ENCODE results near the gene NDUFB10.
"Not testable (repeated sequence)": the region's sequence is repeated elsewhere in the genome, so short reads cannot be mapped to it uniquely, and the experiment has no call there.

Gene NDUFB10

DNA sequence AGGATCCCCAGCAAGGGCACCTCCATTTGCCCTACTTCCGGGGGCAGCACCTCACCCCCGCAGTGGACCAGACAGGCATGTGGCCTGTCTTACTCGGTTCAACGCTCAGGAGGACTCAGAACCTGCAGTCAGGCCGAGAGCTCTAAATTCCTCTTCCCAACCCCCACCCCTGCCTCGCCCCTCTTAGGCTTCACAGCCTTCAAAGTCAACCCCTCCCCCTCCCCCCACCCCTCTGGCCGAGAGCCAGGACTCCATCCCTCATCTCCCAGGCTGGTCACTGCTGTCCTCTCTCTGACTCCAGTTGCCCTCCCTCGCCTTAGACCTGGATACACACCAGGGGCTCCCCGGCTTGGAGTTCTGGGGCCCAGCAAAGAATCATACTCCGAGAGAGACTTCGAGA is 33.1 kb upstream of the NDUFB10 start:
- DNase-seq: no peak

GRCh38 chr16:1929105-1929504 is 30.2 kb upstream of the NDUFB10 start:
- DNase-seq: no peak

GRCh38 chr16:1929578-1930337 is 29.6 kb upstream of the NDUFB10 start:
- DNase-seq: peak; percentile 88 to 96 (median 93)

GRCh38 chr16:1930338-1930720 is 29.0 kb upstream of the NDUFB10 start:
- DNase-seq: no peak

DNA sequence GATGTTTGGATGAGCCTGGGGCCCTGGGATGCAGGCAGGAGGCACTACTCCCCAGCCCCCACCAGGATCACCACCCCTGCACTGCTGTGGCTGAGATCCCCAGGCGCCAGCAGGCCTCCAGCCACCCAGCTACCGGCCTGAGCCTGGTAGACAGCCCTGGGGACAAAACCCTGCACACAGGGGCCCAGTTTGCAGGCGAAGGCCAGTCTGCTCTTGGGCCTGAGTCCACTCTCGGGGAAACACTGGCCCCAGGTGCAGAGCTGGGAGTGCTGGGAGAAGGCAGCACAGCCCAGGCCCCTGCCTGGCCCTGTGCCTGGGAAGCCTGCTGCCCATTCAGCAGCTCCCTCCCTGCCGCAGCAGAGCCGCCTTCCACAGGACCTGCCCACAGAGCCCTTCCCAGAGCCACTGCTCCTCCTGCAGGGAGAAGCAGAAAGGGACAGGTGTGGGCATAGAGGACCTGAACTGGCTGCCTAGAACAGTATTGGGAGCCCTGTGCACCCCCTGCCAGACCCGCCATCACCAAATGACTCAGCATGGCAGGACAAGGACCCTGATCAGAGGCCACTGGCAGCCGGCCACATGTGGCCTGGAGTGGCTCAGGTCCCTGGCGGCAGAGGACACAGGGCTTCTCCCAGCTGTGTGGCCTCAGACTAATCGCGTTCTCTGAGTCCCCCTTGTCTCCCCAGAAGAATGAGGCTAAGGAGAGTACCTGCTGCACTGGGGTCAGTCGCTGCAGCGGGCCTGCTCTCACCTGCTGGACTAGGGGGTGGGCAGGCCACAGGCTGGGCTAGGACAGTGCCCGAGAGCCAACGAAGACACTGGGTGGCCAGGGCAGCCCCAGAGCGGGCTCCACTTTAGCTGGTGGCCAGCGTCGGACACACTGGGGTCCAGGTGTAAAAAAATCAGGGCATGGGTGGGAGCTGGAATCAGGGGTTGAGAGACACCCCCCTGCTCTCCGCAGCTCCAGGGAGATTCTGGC is 27.0 kb upstream of the NDUFB10 start:
- DNase-seq: no peak

GRCh38 chr16:1933097-1933661 is 26.2 kb upstream of the NDUFB10 start:
- no peak for DNase-seq

DNA sequence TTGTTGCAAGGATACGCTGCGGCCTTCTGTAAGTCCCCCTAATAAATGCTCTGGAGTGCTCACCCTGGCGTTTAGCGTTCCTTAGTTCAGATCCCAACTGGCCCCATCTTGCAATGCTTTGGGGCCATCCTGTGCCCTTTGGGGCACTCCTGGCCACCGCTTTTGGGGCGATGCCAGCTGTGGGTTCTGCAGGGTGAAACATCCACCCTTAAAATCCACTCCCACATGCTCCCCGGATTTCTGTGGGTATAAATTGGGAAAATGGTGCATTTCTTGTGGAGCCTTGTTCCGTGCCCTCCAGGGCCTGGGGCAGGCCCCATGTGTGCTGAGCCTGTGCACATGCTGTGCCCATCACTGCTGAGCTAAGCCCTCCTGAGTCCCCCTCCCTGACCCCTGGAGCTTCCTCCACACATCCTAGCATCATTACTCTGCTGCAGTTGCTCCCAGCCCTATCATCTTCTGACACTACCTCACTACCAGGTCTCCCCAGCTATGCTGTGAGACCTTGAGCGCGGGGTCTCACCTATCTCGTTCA is 22.3 kb upstream of the NDUFB10 start:
- DNase-seq: no peak

DNA sequence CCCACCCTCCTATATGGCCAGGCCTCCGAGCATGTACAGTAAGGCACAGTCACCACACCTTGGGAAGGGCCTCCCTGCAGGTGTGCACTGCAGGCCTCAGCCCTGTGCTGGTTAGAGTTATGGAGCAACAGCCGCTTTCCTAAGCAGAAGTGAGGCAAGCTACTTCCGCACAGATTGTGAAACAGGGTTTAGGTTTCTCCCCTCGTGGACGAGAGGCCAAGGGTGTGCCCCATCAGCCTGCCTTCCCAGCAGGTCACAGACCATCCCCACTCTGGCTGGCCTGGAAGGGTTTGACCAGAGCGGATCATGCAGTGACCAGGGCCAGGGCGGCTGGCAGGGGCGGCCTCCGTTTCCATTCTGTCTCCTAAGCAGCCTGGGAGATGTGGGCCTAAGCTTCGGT is 21.0 kb upstream of the NDUFB10 start:
- DNase-seq: no peak

DNA sequence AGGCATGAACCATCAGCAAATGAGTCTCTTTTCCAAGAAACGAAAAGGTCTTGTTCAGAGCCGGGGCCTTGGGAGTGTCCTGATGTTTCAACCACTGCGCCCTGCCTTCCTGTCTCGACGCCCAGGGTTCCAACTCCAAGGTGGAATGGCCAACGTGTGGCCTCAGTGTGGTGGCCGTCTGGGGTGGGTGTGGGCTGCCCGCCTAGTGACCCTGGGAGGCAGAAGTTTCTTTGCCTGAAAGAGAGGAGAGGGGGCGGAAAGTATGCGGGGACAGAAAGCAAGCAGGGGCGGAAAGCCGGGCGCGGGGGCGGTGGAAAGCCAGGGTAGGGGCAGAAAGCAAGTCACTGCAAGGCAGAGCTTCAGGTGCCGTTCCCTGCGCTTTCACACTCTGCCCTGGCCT is 20.4 kb upstream of the NDUFB10 start:
- DNase-seq: no peak

DNA sequence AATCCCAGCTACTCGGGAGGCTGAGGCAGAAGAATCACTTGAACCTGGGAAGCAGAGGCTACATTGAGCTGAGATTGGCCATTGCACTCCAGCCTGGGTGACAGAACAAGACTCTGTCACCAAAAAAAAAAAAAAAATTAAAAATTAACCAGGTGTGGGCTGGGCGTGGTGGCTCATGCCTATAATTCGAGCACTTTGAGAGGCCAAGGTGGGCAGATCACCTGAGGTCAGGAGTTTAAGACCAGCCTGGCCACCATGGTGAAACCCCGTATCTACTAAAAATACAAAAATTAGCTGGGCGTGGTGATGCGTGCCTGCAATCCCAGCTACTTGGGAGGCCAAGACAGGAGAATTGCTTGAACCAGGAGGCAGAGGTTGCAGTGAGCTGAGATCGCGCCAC is 19.5 kb upstream of the NDUFB10 start:
- DNase-seq: not testable (repeated sequence)

GRCh38 chr16:1940273-1941161 is 18.8 kb upstream of the NDUFB10 start:
- DNase-seq: no peak

GRCh38 chr16:1941162-1942046 is 17.9 kb upstream of the NDUFB10 start:
- no peak for DNase-seq

DNA sequence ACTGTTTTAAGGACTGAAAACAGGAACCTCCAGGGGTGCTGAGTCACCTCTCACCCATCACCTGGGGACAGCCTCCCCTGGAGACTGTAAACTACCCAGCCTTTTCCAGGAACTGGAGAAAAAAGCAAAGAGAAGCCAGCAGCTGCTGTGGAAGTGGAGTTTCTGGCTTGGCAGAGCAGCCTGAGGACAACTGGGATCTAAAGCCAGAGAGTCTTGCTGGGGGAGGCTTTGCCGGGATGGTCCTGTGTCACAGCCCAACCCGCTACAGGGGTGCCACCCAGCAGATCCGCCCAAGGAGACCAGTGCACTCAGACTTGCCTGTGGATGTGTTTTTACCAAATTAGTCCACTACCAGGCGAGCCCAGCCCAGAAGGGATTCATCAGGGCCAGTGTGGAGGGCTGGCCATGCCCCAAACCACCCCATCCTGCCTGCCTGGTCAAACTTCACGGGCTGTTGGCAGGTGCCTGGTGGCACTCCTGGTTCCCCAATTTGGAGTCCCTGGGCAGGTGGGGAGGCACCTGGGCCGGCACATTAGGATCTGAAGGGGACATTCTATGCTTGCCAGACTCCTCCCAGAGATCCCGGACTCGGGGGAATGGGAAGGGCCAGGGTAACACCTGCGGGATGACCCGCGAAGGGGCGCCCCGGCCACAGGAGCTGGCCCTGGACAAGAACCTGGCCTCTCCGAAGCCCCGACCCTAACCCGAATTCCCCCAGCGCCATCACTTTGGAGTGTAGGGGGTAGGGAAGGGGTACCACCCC is 17.1 kb upstream of the NDUFB10 start:
- DNase-seq: no peak

DNA sequence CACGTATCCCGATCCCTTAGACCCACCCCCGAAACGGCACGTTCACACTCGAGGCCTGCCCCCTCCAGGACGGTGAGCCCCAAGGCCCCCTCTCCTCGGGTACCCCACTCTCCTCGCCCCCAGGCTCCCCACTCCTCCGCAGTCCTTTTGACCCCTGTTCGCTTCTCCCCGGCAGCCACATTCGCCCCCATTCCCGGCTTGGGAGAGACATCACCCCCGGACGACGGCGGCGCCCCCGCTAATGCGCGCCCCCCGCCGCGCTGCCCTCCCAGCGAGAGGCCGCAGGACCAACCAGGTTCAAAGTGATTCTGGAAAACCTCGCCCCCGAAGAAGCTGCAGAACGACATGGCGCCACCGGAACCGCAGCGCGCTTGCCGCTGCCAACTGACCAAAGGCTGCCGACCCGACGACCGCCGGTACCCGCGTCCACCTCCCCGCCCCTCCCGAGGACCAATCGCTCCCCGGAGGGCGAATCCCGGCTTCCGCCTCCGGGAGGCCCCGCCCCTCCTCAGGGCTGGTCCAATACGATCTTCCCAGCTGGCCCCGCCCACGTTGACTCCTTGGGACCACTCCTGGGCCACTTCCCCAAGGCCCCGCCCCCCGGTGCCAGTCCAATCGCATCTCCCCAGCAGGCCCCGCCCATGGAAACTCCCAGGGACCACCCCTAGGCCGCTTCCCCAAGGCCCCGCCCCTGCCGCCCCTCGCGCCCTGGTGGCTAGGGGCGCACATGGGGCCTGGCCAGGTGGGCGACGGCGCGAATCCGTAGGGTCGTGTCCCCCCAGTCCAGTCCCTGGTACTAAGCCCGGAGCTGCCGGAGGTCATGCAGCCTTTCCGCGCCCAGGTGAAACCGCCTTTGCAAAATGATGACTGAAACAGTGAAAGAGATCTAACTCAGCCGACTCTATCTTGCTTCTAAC is 16.3 kb upstream of the NDUFB10 start, which contains the start of gene MSRB1:
Gene MSRB1, minus strand, starts transcription at position 390 of the 917 bp plus-strand sequence. Its CDS starts 43 bp downstream, at position 347.
- peak; percentile 94 to 99 (median 96) for DNase-seq

DNA sequence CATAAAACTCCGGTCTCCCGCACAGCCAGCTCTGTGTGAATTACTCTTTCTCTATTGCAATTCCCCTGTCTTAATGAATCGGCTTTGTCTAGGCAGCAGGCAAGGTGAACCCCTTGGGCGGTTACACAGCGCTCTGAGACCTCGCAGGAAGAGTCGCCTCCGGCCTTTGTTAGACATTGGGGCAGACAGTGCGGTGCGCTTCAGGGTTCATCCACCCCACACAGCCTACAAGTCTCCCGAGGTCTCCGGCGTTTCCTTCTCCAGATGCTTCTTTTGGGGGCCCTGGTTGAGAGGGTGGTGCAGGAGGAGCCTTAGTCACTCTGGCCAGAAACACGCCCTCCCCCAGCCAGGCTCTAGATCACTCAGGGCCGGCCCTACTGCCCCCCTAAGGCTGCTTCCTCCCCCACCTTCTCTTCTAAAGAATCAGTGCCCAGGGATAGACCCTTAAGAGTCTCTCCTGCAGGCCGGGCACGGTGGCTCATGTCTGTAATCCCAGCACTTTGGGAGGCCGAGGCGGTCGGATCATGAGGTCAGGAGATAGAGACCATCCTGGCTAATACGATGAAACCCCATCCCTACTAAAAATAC is 14.6 kb upstream of the NDUFB10 start:
- no peak for DNase-seq

DNA sequence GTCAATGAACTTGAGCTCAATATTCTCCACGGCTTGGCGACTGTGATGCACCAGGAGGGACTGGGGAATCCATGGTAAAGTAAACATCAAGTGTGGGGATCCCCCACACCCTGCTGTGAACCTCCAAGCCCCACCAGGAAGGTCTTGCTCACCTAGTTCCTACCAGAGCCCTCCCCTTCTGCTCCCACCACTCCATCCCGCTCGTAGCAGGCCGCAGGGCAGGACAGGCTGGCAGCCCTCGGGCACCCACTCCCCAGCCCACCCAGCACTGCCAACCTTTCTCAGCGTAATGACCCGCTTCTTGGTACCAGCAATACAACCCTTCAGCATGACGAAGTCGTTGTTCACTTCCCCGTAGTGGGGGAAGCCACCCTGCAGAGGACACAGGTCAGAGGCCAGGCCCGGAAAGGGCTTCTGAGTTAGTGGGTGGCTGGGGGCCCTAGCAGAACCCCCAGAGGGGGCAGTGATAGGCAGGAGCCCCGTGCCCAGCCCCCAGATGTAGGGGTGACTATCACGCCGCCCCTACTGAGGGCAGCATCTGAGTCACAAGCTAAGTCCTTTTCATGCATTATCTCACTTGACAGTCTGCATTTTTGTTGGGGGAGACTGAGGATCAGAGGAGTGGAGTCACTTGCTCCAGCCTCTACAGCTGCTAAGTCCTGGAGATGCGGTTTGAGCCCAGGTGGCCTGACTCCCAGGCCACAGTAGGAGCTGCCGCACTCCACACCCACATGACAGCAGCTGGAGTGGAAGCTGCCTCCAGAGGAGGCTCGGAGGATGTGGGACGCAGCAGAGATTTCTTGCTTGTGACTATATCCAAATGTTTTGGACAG is 13.6 kb upstream of the NDUFB10 start:
- DNase-seq: no peak

DNA sequence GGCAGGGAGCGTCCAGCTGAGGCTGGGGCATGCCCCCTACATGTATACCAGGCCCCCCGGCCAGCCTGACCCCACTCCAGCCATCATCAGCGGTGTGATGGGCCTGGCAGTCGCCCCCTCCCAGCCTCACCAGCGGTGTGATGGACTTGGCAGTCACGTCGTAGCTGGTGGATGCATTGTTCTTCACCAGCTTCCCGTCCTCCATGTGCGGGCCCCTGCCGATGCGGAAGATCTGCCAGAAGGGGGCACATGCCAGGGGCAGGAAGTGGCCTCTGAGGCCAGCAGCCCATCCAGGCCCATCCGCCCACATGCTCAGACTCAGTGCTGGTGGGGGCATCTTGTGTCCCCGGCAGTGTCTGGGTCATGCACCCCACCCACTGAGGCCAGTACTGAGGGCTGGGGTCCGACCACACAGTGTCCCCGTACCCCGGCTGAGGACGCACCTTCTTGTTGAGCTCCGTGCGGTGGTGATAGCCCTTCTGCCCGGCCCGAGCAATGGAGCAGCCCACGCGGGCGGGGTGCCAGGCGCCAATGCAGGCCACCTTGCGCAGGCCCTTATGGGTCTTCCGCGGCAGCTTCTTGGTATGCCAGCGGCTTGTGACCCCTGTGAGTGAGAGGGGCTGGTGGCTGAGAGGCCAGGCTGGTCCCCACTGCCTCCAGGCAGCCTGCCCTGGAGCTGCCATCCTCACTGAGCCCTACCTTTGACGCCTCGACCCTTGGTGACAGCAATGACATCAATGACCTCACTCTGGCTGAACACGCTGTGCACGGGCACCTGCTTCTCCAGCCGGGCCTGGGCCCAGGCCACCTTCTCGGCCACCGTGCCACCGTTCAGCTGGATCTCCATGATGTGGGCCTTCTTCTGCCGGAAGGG is 12.6 kb upstream of the NDUFB10 start:
- DNase-seq: no peak

Data from activated naive CD4-positive, alpha-beta T cell (primary cell).